Stomach (tissue), 4 donors: ENCODE measurements around the gene HS2ST1.

Source experiments
- CTCF ChIP-seq, 7 experiments: fragments of 450-650 bp in 4 of 7; fragments of 200-600 bp in 3 of 7; sonication (generic) in 3 of 7; IDR thresholded peaks; one replicate each; pipeline ENCODE4 v1.5.1; 2016 to 2019; ENCODE audit warnings: antibody characterized with exemption in 7 of 7, control low read depth in 2 of 7, mild to moderate bottlenecking in 1 of 7
- EP300 ChIP-seq: sonication (generic); formaldehyde crosslinking; IDR thresholded peaks from one replicate; pipeline ENCODE4 v1.6.1; 2017; ENCODE audit warnings: antibody characterized with exemption
- POLR2A ChIP-seq, 4 donors: fragments of 450-650 bp; IDR thresholded peaks; one replicate each; pipeline ENCODE4 v1.6.1; 2016; ENCODE audit warnings: antibody characterized with exemption in 4 of 4, control low read depth in 2 of 4, mild to moderate bottlenecking in 1 of 4, moderate library complexity in 1 of 4
- POLR2AphosphoS5 ChIP-seq, 3 donors: sonication (generic); formaldehyde crosslinking; IDR thresholded peaks; one replicate each; pipeline ENCODE4 v1.6.1; 2016; ENCODE audit warnings: antibody characterized with exemption in 3 of 3

- TF ChIP-seq EP300 = no peak
- no peak for TF ChIP-seq CTCF (IDR thresholded peaks at IDR 0.05)
- no peak for TF ChIP-seq POLR2A (IDR thresholded peaks at IDR 0.05)
- TF ChIP-seq POLR2AphosphoS5 (IDR thresholded peaks at IDR 0.05) = no peak
These were observed 194.5 kb downstream of the HS2ST1 start for GRCh38 chr1:87108814-87109411.
